T-helper 22 cell (primary cell): ENCODE data around the gene WT1.

Source experiments
- DNase-seq: peaks from one replicate; pipeline ENCODE4 v3.0.0-alpha.2; 2020; ENCODE audit warnings: low read depth

WT1 gene

DNA sequence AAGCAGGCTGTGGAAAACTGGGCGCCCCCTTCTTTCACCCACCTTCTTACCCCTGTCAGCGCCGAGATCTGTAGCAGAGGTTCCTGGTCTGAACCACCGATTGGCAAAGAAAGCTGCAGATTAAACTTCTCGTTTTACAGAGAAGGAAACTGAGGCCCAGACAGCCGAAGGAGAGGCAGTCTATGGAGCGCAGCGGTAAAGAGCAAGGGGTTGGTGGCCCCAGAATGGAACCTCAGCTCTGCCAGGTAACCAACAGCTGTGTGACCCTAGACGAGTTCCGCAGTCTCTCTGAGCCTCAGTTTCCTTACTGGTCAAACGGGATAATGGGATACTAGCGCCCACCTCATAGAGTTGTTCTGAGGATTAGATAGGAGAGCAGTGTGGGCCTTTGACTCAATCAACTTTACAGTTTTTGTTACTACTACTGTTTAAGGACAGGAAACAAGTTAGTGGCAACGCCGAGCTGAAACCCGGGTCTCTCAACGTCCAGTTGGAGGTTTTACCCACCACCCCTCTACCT is 3.1 kb upstream of the WT1 start:
- no peak for DNase-seq

DNA sequence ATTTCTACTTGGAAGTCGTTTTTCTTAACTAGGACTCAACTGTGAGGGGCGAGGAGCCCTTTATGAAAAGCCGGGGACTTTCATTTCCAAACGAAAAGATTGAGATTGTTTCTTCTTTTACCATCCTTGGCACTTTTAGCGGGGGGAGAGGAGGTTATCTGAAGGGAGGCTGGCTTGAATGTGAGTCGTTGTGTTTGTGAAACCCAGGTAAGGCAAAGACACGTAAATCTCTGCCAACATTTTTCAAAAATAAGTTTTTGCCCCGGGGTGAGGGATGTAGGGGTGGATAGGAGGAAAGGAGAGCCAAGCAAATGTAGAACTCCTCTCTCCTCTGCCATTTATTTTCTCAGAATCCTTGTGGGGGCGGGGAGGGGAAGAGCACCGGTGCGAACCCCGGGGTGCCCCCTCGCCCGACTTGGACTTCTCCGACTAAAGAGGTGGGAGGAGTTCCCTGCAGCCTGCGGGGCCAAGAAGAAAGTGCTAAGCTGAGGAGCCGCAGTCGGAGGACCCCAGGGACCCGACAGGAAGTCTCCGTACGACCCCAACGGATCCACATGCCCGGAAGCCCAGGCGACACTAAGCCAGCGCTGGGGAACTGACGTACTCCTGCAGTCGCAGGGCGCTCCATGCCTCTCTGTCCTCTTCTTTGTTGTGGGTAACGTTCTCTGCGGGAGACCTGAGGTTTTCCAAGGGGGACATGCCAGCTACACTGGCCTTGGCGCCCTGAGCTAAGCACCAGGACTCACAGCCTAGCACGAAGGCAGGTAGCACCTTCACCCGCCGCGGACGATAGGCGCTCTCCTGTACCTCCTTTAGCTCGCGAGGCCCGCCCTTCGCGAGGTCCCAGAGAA is 2.4 kb upstream of the WT1 start:
- no peak for DNase-seq

DNA sequence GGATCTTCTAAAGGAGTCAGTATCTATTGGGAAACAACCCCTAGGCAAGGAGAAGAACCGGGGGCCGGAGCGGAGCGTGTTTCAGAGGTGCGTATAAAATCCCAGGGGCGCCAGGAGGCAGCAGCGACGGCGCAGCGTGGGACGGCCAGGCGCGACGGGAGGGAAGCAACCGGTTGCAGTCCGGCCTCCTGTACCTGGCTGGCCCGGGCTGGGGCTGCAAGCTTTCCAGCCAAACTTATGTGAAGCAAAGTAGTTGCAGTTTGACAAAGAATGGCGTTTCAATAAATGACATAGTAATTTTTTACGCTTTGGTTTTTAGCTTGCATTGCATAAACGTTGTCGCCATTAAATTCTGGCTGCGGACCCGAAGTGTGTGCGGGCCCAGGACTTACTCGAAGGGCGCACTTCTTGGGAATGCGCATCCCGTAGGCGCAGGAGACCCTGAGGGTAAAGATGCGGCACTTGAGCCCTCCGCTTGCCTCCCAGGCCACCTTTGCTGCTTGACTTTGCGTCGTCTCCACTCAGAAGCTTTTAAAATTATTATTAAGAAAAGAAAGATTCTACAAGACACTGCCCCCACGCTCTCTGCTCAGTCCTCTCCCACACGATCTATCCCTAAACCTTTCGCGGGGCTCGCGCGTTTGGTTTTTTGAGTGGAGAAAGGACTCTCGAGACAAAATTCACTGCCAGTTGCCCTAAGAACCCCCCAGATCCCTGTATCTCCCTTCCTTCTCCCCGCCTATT is 1.6 kb upstream of the WT1 start:
- no peak for DNase-seq

DNA sequence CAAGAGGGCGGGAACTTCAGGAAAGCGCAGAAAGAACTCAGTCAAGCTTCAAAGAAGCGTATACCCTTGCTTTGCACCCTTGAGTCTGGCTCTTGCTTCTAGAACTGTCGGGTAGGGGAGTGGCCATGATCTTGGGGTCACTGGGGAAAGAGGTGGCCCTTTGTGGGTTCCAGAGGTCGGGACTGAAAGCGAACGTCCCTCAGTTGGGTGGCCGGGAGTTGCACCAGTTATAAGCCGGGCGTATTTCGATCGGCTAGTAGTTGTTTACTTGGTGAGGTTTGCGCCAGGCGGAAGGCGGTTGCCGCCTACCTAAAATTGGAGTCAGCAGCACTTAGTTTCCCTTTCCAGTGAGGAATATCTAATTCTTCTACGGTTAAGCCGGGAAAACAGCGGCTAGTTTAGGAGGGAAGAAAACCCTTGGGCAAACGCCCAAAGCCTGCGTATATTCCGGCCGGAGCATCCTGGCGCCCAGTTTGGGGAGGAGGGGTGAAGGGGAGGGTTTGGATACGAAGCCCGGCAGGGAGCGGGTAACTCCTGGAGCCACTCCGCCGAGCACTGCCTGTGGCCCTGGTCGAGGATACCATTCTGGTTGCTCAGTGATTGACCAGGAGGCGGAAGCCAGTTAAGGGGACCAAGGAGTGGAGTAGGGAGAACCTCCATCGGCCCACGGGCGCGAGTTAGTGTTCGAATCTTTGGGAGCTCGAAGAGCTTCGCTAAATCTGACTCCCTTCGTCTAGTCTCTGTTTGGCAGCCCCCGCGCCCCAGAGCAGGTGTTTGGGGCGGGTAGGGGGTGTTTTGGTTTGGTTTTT is 807 bp upstream of the WT1 start:
- DNase-seq: no peak

DNA sequence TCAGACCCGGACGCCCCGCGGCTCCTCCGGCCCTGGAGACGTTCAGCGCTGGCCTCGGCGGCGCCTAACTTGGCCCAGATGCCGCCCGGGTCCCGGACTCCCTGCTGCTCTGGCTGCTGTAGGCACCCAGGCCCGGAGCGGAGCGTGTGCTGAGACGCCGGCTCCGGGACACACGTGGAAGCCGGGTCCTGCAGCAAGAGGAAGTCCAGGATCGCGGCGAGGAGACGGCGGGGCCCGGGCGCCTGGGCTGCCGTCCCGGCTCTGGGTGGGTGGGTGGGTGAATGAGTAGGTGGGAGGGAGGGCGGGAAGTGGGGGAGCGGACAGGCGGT is 223 bp downstream of the WT1 start:
- DNase-seq: no peak

DNA sequence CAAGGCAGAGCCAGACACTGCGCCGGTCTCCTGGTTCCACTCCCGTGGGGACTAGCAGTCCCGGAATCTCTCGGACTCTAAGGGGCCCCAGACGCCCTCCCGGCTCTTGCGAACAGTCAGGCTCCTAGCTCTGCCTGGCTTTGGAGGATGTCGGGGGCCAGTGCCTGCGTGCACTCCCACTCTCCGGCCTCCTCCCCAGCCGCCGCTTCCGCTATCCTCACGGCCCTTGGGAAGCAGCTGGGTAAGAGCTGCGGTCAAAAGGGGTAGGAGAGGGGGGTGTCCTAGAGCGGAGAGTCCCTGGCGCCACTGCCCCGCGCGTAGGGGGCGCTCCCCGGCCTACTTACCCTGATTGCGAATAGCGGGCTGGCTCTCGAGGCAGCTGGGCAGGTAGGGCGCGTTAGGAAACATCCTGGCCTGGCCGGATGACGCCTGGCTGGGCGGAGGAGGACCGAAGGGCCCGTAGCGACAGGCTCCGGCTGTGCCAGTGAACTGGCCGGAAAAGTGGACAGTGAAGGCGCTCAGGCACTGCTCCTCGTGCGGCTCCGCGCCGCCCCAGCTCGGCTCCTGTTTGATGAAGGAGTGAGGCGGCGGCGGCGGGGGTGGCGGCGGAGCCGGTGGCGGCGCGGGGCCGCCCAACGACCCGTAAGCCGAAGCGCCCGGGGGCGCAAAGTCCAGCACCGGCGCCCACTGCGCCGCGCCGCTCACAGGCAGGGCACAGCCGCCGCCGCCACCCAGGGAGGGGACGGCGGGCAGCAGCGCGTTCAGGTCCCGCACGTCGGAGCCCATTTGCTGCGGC is 785 bp downstream of the WT1 start:
- DNase-seq: no peak

DNA sequence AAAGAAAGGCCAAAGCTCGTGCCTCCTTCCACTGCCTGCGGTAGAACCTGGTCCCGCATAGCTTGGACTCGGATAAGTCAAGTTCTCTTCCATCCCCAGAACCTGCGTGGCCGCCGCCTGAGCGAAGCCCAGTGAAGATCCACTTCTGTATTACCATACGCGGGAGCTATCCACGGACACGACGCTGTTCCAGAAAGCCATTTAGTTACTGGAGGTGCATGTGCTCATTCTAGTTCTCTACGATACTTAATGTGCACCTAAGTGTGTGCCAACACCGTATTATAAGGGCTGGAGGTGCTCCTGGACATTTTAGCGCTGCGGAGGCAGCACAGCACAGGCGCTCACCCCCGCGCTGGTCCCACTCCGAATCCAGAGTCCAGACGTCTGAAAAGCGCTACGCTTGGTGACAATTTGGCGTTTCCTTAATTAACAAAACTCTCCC is 1.4 kb downstream of the WT1 start:
- no peak for DNase-seq

DNA sequence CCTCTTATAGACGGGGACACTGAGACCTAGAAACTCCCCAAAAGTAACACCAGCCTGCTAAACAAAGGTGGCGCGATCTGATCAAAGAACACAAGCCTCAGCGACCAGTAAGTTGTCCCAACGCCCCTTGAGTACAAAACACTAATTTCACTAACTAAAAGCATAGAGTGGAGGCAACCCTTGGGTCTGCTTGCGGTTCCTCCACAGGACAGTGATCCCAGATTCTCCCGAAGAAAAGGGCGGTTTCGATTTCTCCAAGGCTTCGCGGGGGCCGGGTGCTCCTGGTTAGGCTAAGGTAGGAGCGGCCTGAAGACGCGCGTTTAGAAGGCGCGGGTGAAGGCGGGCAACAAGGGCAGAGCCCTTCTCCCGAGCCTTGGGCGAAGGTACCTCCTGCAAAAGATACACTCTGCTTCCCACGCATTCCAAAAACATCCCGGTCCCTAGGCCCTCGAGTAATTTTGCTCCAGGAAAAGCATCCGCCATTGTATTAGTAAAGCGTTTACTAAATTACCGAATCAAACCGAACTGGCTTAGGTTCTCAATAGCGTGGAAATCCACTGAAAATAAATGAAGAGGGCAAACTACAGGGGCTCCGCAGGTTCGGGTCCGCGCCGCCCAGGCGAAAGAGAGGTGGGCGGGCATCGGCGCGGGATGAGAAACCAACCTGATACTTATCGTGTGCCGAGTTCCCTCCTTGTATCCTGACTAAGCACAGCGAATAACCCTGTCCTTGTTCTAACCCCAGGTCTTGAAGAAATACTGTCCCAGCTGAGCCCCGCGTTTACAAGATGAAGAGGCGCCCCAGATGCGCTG is 2.0 kb downstream of the WT1 start:
- no peak for DNase-seq

DNA sequence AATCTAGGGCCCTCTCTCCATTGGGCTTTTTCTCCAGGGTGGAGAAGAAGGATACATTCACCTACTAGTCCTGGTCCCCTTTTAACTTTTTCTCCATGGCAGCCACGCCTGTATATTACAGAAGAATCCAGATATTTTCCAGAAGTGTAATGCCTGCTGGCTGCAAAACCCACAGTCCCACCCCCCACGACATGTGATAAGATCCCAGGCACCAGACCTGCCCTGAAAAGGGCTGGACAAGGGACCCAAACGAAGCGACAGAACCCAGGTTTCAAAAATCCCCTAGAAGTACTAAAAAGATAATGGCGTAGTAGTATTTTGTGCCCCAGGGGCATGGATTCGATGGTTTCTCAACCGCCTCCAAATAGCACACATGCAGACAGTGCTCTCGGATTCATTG is 2.8 kb downstream of the WT1 start:
- no peak for DNase-seq

DNA sequence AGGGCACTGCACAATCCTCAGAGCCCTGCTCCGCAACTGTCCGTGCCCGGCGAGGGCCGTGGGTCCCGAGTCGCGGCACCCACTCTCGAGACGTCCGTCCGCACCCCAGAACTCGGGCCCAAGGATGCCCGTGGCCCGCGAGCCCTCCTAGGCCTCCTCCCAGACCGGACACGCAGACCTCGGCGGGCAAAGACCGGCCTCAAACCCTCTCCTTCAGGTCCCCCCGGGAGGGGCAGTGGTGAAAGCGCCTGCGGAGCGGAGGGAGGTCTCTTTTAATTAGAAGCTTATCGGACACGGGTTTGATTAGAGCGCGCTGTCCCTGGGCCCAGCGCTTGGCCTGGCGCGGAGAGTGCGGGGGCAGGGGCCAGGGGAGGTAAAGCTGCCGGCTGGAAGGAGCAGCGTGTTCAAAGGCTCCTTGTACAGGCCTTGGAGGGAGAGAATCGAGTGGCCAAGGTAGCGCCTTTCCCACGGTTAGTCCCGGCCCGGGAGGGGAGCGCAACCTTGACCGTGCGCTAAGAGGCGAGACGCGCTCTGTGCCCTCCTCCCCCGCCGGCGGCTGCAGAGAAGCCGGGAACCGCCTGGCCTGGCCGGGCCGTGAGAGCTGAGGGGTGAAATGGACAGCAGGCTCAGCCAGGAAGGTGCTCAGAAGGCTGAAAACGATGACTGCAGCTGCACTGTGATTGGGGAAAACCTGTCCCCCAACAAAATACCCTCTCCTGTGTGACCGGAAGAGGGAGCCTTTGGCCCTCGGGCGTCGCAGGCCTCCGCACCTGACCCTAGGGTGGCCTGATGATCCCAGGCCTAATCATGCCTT is 4.6 kb downstream of the WT1 start:
- no peak for DNase-seq

DNA sequence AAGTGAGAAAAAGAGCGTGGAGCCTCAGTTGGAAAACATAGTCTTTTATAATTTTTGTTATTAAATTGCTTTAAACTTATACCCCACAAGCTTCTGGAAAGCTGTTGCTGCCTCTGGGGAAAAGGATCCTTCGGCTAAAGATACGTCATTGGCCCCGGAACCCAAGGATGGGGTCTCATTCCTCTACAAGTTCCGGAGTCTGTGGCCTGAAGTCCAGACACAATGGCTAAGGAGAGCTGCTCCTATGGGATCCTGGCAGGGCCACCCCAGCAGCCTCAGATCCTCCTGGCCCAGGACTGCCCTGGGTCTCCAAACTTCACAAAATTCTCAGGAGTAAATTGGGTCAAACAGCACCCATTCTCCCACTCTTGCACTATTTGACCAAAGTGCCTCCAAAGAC is 5.9 kb downstream of the WT1 start:
- DNase-seq: no peak

DNA sequence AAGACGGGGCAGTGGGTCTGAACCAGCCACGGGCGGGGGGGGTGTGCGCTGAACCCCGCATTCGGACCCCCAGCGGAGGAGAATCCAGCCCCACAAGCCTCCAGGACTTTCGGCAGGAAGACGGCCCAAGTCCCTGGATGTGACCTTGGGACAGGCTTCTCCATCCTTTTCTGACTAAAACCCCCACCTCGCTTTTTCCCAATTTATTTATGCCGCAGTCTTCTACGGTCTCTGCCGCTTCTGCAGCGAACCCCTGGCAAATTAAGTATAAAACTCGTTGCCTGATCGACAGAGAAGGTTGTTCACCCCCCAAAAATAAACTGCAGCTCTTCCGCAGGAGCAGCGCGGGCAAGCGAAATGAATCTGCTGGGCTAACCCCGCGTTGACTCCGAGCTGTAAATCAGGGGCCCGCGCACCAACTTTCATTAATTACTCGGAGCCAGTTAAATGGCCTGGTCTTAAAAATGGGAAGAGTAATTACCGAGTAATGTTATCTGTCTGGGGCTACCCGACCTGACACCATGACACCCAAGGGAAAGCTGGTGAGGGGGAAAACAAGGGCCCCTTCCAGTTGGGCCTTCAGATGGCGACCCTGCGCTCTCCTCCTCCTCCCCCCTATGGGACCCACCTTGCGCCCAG is 6.6 kb downstream of the WT1 start:
- no peak for DNase-seq

DNA sequence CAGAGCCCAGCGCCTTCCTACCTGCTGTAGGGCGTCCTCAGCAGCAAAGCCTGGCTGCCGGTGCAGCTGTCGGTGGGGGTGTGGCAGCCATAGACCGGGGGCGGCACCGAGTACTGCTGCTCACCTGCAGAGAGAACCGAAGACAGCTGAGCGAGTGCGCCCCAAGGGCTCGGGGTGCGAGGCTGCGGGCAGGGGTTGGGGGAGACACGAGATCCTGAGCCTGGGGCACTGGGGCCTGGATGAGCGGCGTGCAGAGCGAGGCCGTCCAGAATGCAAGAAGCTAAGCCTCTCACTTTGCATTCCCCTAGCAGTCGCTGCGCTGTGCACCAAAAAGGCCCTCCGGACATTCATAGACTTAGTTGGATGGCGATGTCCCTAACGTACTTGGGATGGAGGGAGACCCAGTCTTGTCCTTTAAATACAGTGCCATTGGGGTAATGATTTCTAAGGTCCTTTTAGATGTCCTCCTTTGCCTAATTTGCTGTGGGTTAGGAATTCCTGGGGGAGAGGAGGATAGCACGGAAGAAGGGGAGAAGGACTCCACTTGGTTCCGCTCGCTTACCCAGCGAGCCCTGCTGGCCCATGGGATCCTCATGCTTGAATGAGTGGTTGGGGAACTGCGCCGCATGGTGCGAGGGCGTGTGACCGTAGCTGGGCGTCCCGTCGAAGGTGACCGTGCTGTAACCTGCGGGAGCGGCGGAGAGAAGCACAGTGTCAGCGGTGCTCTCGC is 7.2 kb downstream of the WT1 start:
- no peak for DNase-seq

DNA sequence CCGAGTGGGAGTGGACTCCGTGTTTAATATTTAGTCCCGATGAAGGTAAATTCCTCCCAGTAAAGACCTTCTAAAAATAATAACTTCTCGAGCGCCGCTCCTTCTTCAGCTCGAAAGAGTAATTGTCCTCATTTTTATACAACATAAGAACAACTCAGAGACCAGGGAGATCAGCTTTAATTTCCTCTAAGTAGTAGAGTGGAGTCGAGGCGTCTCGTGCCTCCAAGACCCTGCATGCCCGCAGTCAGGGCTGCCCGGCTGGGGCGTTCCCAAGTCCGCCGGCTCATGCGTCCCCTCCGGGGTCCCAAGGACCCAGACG is 7.8 kb downstream of the WT1 start:
- DNase-seq: no peak

DNA sequence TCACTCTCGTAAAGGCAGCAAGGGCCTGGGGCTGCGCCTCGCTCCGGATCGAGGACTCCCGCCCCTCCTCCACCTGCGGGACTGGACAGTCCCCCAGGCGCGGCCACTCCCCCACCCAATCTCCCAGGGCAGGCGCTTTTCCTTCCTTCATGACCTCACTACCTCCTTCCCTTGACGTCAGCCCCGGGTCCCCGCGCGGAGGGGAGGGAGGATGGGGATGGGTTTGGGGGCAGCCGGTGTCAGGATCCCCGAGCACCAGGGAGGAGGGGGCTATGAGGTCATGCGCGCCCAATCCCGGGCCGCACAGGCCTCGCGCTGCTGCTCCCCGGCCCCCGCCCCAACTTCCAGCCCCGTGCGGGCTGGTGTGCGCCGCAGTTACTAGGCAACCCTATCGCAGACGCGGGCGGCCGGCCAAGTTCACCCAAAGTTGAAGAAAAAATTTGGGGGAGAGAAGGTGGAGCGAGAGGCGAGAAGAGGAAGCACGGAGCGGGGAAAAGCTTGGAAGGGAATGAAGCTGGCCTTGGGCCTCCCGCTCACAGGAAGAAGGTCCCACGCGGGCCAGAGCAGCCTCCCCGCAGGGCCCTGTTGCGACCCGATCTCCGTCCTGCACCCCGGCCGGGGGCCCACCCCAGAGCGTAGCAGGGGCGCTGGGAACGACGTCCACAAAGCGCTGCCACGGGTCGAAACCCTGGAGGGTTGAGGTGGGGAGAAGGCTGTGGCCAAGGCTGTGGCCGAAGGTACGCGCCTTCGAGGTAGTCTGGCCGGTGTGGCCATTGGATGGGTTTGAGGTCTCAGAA is 8.3 kb downstream of the WT1 start:
- peak; percentile 49 for DNase-seq

DNA sequence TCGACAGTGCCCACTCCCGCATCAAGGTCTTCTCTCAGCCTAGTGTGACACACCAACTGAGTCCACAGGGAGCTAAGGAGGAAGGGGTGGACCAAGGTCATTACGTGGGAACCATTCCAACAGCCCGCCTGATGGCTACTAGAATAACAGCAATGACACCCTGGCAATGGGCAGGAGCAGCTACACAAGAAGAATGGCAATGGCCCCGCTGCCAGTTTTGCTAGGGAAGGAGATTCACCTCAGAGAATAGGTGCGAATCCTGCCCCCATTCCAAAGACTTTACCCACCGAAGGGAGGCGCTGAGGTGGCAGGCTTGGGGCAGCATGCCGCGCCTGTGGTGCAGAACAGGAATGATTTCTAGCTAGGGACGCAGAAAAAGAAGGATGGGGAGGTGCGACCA is 9.1 kb downstream of the WT1 start:
- DNase-seq: no peak

DNA sequence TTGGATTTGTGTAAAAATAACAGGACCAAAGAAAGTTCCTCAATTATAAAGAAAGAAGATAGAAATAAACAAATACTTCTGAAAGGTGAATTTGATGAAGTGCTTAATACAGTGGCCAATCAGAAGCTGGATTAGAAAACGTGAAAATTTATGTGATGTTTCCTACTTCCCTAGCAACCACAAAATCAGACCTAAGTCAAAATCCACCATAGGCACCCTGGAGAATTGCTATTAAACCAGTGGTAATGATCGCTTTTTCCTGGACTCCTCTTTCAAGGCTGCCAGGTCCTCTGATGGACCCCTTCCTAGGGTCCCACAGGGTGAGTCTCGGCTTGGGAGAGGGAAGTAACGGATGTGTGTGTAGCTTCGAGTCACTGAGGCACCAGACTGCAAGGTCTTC is 9.6 kb downstream of the WT1 start:
- DNase-seq: no peak

DNA sequence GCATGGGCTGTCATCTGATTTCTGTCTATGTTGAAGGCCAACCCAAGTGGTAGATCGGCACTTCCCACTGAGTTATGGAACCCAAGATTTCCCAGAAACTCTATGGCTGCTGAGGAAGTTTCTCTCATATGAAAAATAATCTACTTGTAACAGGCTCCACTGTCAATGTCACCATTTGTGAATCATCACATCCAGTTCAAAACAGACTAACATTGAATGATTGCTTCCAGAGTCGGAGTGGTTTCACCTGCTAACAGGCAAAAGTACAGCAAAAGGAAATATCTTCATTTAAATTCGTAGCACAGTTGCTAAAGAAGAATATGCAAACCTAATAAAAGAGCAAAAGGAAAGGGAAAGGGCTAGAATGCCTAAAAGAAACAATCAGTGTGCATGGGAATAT is 12.8 kb downstream of the WT1 start:
- no peak for DNase-seq
